Mesothelial cell of epicardium (in vitro differentiated cells): ENCODE data around the gene PIWIL4. TPM values are rescaled to one million over a fixed set of nuclear protein-coding genes. Genes with fewer than 3 reads are reported as not detected.
A peak's percentile ranks its signal among the peaks of the same experiment; 100 is the strongest.

Experiments used
- DNase-seq, 2 experiments: peaks; one replicate each; pipeline ENCODE4 v3.0.0; 2021; ENCODE audit warnings: low spot score in 2 of 2; ENCODE audit not compliant: unreplicated experiment in 2 of 2
- H3K27ac Mint-ChIP-seq: 2 replicates; pipeline ENCODE4 v1.8.0; 2021; ENCODE audit warnings: mixed read lengths
- H3K27me3 Mint-ChIP-seq: 2 replicates; pipeline ENCODE4 v1.8.0; 2021; ENCODE audit warnings: low read depth, mixed read lengths
- H3K36me3 Mint-ChIP-seq: 2 replicates; pipeline ENCODE4 v1.8.0; 2021; ENCODE audit warnings: mixed read lengths
- H3K4me1 Mint-ChIP-seq: 2 replicates; pipeline ENCODE4 v1.8.0; 2021; ENCODE audit warnings: mixed read lengths
- H3K4me3 Mint-ChIP-seq: 2 replicates; pipeline ENCODE4 v1.8.0; 2021; ENCODE audit warnings: mild to moderate bottlenecking, moderate library complexity, mixed read lengths
- H3K9me3 Mint-ChIP-seq: 2 replicates; pipeline ENCODE4 v1.8.0; 2021; ENCODE audit warnings: mixed read lengths
- total RNA-seq: library from RNA; stranded (reverse); gene quantifications from 3 replicates; pipeline ENCODE4 v1.2.1, GENCODE V29; 2021
- TF ChIP-seq, protein P1 (sequence below): fragments of 200-600 bp; sonication (generic); IDR thresholded peaks from one replicate; pipeline ENCODE4 v1.5.0; 2021; ENCODE audit warnings: antibody characterized with exemption; ENCODE audit not compliant: unreplicated experiment

Gene PIWIL4
- total RNA-seq, 1 donor from 2014 or later = 4.9 TPM

DNA sequence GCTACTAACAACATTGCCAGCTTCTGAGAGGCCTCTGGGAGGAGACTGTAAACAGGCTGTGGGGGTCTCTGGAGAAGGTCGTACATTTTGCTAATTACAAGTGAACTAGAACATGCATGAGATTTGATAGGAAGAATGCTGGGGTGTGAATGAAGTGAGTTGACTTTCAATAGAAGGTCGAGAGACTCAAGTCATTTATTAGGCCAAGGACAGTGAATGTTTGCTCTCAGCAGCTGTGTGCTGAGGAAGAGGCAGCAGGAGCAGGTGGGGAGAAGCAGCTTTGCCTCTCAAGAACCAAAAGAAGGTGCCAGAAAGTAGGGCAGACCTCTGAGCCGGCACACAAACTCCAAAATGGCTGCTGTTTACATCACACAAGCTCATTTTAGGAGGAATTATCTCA, 91.7 kb downstream of the PIWIL4 start:
- Mint-ChIP-seq H3K9me3 (peaks cover 10% of the 10 kb centered on the region), H3K4me3 (no peak overlapping the region), H3K4me1 (peaks cover 22% of the 10 kb centered on the region), H3K27me3 (no peaks in the 10 kb centered on the region), H3K36me3 (peaks cover 3% of the 10 kb centered on the region), H3K27ac (no peak overlapping the region)
- TF ChIP-seq, protein P1, sequence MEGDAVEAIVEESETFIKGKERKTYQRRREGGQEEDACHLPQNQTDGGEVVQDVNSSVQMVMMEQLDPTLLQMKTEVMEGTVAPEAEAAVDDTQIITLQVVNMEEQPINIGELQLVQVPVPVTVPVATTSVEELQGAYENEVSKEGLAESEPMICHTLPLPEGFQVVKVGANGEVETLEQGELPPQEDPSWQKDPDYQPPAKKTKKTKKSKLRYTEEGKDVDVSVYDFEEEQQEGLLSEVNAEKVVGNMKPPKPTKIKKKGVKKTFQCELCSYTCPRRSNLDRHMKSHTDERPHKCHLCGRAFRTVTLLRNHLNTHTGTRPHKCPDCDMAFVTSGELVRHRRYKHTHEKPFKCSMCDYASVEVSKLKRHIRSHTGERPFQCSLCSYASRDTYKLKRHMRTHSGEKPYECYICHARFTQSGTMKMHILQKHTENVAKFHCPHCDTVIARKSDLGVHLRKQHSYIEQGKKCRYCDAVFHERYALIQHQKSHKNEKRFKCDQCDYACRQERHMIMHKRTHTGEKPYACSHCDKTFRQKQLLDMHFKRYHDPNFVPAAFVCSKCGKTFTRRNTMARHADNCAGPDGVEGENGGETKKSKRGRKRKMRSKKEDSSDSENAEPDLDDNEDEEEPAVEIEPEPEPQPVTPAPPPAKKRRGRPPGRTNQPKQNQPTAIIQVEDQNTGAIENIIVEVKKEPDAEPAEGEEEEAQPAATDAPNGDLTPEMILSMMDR = no peak
- no peak for DNase-seq

DNA sequence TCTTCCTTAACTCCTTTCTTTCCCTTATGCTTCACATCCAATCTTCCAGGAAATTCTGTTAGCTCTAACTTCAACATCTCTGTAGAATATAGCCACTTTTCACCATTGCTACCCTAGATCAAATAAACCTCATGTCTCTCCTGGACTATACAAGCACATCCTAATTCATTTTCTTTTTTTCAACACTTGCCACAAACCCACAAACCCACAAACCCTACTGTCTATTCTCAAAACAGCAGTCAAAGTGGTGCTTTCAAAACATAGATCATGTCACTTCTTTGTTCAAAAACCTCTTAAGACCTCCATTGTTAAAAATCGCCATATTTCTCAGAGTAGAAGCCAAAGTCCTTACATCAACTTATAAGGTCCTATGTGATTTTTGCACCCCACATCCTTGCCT, 94.3 kb downstream of the PIWIL4 start:
- H3K4me3 Mint-ChIP-seq = no peak overlapping the region
- peaks cover 3% of the 10 kb centered on the region for H3K36me3 Mint-ChIP-seq
- no peaks in the 10 kb centered on the region for H3K27me3 Mint-ChIP-seq
- no peak overlapping the region for H3K27ac Mint-ChIP-seq
- TF ChIP-seq, protein P1 = no peak
- H3K9me3 Mint-ChIP-seq = peaks cover 10% of the 10 kb centered on the region
- DNase-seq = no peak
- H3K4me1 Mint-ChIP-seq = peaks cover 15% of the 10 kb centered on the region

DNA sequence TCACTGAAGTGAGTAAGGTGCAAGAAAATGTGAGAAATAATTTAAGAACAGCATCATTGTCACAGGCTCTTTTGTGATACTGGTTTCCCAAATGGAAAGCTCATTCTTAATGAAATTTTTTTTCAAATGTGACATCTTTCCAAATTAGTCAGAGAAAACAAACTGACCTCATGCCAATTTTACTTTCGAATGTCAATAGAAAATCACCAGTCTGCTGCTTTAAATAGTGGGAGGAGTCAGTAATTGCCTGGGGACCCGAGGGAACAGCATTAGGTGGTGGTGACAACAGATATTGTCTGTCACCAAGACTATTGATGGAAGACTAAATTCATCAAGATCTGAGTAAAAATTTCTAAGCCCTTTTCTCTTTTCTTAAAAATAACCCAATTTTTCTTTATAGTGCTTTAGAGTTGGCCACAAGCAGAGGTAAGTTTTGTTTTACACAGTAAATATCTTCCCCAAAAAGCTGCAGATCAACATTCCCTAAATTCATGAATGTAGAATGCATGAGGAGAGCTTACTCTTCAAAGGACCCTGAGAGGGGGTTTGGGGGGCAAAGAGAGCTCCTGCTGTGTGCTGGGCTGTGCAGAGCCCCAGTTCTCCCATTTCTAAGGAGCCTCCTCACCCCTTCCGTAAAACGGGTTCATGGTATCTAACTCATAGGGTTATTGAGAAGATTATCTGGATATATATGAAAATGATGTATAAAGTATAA, 95.1 kb downstream of the PIWIL4 start:
- TF ChIP-seq, protein P1 = no peak
- Mint-ChIP-seq H3K27ac (peak overlapping the region; percentile 40), H3K36me3 (peaks cover 3% of the 10 kb centered on the region), H3K27me3 (no peaks in the 10 kb centered on the region), H3K4me1 (peaks cover 9% of the 10 kb centered on the region), H3K4me3 (no peak overlapping the region), H3K9me3 (peaks cover 10% of the 10 kb centered on the region)
- DNase-seq = no peak

DNA sequence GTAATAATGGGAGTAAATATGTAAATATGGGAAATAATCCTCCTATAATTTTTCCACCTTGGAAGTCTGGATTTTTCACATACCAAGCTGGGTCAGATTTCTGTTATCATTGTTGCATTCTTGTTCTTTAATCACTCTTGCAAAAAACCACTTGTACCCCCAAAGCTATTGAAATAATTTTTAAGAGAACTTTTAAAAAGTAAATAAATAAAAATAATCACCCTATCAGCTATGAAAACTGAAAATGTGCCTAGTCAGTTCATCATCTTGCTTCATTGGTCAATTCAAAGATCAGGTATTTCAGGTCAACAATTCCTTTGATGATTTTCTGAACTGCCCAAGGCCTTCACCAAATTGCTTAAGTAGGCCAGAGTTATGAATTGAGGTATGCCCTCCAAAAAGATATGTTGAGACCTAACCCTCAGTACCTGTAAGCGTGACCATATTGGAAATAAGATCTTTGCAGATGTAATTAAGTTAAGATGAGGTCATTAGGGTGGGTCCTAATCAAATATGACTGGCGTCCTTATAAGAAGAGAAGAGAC, 95.8 kb downstream of the PIWIL4 start:
- Mint-ChIP-seq H3K27me3 (no peaks in the 10 kb centered on the region), H3K9me3 (peaks cover 10% of the 10 kb centered on the region), H3K36me3 (peaks cover 3% of the 10 kb centered on the region), H3K27ac (no peak overlapping the region), H3K4me3 (no peak overlapping the region), H3K4me1 (peaks cover 9% of the 10 kb centered on the region)
- TF ChIP-seq, protein P1 = no peak
- no peak for DNase-seq

DNA sequence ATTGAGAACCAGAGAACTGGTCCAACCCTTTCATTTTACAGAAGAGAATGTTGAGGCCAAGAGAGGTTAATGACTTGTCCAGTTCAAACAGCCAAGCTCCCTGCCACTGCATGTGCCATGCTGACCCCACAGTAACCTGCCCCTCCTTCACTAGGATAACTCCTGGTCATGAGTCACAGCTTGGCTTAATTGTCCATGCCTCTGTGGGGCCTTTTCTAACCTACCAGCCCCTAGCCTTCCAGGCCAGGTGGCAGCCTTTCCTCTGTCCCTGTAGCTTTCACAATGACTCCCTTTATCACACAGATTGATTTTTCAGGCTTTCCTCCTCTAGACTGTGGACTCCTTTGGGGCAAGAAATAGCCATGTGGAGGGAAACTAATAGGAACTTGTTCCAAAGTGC, 97.2 kb downstream of the PIWIL4 start:
- H3K27me3 Mint-ChIP-seq = no peaks in the 10 kb centered on the region
- H3K9me3 Mint-ChIP-seq = peaks cover 10% of the 10 kb centered on the region
- H3K27ac Mint-ChIP-seq = no peak overlapping the region
- no peak overlapping the region for H3K4me3 Mint-ChIP-seq
- no peak for DNase-seq
- H3K36me3 Mint-ChIP-seq = peaks cover 3% of the 10 kb centered on the region
- peaks cover 17% of the 10 kb centered on the region for H3K4me1 Mint-ChIP-seq
- TF ChIP-seq, protein P1 = no peak
